Lower leg skin (tissue), 3 donors: Measurements from ENCODE around the gene PHKG2.

Experiments
- POLR2A ChIP-seq, 2 donors: fragments of 450-650 bp; IDR thresholded peaks; one replicate each; pipeline ENCODE4 v1.6.1; 2016 to 2017; ENCODE audit warnings: antibody characterized with exemption in 2 of 2, mild to moderate bottlenecking in 1 of 2, moderate library complexity in 1 of 2
- TF ChIP-seq, protein P1 (sequence below), 3 donors: fragments of 450-650 bp; IDR thresholded peaks; one replicate each; pipeline ENCODE4 v1.5.1; 2016; ENCODE audit warnings: antibody characterized with exemption in 3 of 3, mild to moderate bottlenecking in 3 of 3, moderate library complexity in 2 of 3

DNA sequence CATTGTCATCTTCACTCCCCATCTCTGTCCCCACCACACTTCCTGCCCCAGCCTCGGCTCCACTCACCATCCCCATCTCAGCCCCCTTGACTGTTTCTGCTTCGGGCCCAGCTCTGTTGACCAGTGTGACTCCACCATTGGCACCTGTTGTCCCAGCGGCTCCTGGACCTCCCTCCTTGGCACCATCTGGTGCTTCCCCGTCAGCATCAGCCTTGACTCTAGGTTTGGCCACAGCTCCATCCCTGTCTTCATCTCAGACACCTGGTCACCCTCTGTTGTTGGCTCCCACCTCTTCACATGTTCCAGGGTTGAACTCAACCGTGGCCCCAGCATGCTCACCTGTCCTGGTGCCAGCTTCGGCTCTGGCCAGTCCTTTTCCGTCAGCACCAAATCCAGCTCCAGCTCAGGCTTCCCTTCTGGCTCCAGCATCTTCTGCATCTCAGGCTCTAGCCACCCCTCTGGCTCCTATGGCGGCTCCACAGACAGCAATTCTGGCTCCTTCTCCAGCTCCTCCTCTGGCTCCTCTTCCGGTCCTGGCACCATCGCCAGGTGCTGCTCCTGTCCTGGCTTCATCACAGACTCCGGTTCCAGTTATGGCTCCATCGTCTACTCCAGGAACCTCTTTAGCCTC lies 24.4 kb upstream of the PHKG2 start:
- TF ChIP-seq POLR2A (IDR thresholded peaks at IDR 0.05), result no peak
- TF ChIP-seq, protein P1, sequence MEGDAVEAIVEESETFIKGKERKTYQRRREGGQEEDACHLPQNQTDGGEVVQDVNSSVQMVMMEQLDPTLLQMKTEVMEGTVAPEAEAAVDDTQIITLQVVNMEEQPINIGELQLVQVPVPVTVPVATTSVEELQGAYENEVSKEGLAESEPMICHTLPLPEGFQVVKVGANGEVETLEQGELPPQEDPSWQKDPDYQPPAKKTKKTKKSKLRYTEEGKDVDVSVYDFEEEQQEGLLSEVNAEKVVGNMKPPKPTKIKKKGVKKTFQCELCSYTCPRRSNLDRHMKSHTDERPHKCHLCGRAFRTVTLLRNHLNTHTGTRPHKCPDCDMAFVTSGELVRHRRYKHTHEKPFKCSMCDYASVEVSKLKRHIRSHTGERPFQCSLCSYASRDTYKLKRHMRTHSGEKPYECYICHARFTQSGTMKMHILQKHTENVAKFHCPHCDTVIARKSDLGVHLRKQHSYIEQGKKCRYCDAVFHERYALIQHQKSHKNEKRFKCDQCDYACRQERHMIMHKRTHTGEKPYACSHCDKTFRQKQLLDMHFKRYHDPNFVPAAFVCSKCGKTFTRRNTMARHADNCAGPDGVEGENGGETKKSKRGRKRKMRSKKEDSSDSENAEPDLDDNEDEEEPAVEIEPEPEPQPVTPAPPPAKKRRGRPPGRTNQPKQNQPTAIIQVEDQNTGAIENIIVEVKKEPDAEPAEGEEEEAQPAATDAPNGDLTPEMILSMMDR (IDR thresholded peaks at IDR 0.05), result no peak
